GM23248 (cell line): ENCODE results near the gene BATF.

Experiments
- EZH2 ChIP-seq: fragments of 200-600 bp; sonication (generic); IDR thresholded peaks from 2 replicates; pipeline ENCODE4 v1.6.1; 2018; ENCODE audit warnings: antibody characterized with exemption, mild to moderate bottlenecking; ENCODE audit not compliant: insufficient read depth, poor library complexity, severe bottlenecking
- EZH2phosphoT487 ChIP-seq: fragments of 200-600 bp; sonication (generic); IDR thresholded peaks from 2 replicates; pipeline ENCODE4 v1.6.1; 2018; ENCODE audit warnings: antibody characterized with exemption, moderate library complexity, mild to moderate bottlenecking, low read depth; ENCODE audit not compliant: insufficient read depth

DNA sequence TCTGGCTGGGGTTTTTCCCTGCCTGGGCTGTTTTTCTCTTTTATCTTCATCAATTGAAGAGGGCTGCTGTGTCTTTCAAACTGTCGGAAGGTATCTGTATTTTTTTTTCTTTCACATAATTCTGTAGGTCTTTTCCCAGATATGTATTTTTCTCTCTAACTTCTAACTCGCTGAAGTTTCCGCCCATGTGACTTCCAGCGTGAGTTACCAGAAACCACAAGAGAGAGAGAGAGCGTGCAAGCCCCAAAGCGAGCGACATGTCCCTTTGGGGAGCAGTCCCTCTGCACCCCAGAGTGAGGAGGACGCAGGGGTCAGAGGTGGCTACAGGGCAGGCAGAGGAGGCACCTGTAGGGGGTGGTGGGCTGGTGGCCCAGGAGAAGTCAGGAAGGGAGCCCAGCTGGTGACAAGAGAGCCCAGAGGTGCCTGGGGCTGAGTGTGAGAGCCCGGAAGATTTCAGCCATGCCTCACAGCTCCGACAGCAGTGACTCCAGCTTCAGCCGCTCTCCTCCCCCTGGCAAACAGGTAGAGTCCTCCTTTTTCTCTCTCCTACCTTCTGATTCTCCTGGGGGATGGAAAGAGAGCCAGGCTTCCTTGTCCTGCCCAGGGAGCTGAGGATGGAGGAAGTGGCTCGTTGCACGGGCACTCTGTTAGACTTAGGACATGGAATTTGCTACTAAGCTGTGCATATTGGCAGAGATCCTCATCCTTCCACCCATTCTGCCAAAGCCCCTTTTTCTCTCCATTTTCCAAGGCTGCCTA lies at the start of gene BATF:
- TF ChIP-seq EZH2 (no peak), EZH2phosphoT487 (no peak)
